ENCODE data around the gene SLC35D2.

SLC35D2 gene

DNA sequence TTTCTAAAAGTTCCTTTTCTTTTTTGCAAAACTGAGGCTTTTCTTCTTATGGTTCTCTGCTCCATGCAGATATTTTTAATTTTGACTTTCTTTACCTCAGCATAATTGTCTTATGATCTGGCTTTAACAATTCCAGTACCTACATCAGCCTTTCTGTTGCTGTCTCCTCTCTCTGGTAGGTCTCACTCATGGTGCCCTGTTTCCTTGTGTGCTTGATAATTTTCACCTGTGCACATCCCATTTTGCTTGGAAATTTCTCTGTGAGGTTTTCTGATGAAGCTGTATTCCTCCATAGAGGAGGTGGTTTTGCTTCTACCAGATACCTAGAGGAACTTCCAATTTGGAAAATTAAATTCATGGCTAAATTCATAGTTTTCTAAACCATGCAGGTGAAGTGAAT is 79.3 kb downstream of the SLC35D2 start:
- no peak for DNase-seq

DNA sequence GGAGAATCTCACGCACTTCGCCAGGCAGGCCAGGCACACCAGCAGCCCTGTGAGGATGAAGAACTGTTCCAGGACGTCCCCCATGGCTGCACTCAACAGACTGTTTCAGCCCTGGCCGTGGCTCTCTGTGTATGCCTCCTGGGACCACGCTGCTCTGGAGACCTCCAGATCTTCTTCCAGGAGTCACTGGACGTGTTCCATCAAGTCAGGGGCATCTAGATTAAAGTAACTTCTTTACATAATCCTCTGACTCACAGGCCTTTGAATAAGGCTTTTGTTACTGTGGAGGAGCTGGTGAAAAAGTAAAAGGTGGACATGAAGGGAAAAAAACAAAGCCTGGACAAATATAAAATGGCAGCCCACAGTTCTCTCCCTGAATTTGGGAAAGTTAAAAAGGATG is 81.5 kb downstream of the SLC35D2 start, which contains the start of gene HSD17B3:
HSD17B3 (minus strand) TSS at position 156 of the 400 bp plus-strand sequence; CDS start at position 84, 72 bp downstream.
- no peak for DNase-seq

DNA sequence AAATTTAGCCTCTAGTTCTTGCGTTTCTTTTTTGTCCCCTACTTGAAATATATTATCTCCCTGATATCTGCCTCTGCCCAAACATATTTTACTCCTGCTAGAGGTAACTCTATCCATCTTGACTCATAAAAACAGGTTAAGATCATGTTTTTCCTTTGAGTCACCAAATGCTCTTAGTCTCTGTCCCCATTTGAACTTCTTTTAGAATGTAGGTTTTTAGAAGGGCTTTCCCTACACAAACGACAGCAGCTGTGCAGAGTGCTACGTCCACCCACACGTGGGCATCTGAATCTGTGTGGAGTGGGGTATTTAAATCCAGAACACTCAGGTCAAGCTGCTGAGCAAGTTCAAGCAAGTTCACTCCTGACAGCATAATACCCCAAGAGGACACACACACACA is 83.7 kb downstream of the SLC35D2 start:
- no peak for DNase-seq

DNA sequence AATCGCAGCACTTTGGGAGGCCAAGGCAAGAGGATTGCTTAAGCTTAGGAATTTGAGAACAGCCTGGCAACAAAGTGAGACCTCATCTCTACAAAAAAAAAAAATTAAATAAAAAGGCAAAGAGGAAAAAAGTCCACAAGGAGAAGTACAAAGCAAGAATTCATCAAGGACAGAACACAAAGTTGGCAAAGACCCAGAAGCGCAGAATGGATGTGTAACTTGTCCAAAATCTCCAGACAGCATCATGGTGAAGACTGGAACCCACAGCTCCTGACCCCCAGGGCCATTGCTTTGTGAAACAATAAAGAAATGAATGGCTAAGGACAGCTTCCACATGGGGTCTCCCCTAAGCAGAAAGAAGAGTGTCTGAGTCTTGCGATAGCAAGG is 89.4 kb downstream of the SLC35D2 start:
- no peak for DNase-seq

DNA sequence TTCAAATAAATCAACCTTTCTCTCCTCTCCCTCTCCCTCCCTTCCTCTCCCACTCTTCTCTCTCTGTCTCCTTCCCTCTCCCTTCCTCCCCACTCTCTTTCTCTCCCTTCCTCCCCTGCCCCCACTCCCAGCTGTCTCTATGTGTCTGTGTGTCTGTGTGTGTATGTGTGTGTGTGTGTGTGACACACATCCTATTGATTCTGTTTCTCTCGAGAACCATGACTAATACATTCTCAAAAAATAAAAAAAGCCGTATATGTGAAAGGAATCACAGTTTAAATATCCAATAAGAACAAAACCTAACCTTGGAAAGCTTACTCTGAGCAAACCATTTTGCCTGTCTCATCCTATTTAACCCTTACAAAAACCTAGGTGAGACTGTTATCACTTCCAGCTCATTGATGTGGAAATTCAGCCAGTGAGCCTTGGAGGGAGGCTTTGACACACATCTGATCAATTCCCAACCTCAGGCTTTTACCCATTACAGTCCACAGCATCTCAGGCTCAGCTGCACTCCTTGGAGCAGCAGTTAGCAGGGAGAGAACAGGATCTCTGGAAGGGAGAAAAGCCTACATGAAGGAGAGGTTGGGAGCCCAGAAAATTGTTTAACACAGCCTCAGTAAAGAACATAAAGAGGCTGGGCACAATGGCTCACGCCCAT is 89.9 kb downstream of the SLC35D2 start:
- DNase-seq: no peak

DNA sequence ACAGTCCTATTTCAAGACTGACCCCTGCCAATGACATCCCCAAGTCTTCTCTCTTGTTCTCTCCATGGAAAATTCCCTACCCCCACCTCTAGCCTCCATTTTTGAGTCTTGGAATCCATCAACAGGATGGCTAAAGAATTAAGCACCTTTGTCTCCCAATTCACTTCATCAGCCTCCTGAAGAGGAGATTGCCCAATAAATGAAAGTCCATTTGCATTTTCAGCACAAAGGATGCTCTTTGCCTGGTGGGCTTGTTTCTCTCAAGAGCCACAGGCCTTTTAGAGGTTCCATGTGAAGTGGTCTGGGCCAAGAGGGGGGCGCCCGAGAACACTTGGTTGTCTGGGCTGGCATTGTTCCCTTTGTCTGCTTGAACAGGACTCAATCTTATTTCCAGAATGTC is 94.1 kb downstream of the SLC35D2 start:
- DNase-seq: no peak

DNA sequence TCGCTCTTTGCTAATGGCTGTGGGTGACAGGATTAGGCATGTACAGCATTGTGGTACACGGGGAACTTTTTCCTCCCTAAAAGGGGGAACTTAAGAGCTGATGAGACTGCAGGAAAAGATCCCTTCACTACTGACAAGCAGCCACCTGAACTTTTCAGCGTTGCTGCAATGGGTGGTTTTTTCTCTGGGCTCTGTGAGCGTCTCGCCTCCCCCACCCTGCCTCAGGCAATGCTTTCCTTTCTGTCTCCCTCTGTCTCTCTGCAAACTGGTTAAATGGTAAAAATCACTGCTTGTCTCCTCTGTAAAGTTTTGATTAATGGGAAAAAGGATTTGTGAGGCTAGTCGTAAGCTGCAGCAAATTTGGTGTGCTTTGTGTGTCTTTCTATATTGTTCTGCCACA is 101.9 kb downstream of the SLC35D2 start:
- DNase-seq: no peak

DNA sequence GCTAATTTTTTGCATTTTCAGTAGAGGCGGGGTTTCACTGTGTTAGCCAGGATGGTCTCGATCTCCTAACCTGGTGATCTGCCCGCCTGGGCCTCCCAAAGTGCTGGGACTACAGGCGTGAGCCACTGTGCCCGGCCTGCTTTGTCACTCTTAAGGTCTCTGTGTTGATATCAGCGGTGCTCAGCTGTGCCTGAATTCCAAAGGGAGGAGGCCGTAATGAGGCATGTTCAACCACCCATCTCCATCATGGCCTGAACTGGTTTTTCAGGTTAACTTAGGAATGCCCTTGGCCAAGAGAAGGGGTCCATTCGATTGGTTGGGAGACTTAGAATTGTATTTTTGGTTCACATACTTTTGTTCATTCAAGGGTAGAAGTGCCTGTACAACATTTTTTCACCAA is 103.6 kb downstream of the SLC35D2 start:
- no peak for DNase-seq

DNA sequence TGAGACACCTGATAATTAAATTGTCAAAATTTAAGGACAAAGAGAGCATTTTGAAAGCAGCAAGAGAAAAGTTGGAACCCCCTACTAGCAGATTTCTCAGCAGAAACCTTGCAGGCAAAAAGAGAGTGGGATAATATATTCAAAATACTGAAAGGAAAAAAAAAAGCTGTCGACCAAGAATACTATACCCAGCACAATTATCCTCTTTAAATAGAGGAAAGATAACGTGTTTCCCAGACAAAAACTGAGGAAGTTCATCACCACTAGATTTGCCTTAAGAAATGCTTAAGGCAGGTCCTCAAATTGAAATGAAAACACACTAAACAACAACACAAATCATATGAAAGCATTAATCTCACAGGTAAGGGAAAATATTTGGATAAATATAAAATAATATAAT is 108.6 kb downstream of the SLC35D2 start:
- DNase-seq: no peak
